CD4-positive, alpha-beta memory T cell (primary cell): ENCODE data around the gene CACNA1C. TPM values are rescaled to one million over a fixed set of nuclear protein-coding genes. Genes with fewer than 3 reads are reported as not detected.

Experiments
- CTCF ChIA-PET: fragments of 350-600 bp; sonication (Branson Sonifier 250); formaldehyde crosslinking; loops from one replicate; lab custom pipeline; 2021; ENCODE audit warnings: inconsistent platforms; ENCODE audit not compliant: partially characterized antibody; lab: Charles Lee
- POLR2A ChIA-PET: fragments of 350-600 bp; sonication (Branson Sonifier 250); formaldehyde crosslinking; loops from one replicate; lab custom pipeline; 2021; ENCODE audit not compliant: partially characterized antibody; lab: Charles Lee
- DNase-seq, 5 donors: peaks; one replicate each; pipeline versions ENCODE4 v3.0.0 to v3.0.0-alpha.2; 2020 to 2022; ENCODE audit warnings: mixed read lengths in 1 of 5
- H3K27ac ChIP-seq: one replicate; pipeline ENCODE4 v1.7.0; 2013; ENCODE audit warnings: low read depth, low read length
- H3K27me3 ChIP-seq: 2 replicates; pipeline ENCODE4 v1.7.0; 2013; ENCODE audit warnings: mild to moderate bottlenecking, low read length, moderate library complexity; ENCODE audit not compliant: insufficient read depth
- H3K36me3 ChIP-seq: 2 replicates; pipeline ENCODE4 v1.7.0; 2013; ENCODE audit warnings: mild to moderate bottlenecking, low read length, moderate library complexity; ENCODE audit not compliant: insufficient read depth
- H3K4me1 ChIP-seq: 2 replicates; pipeline ENCODE4 v1.7.0; 2013; ENCODE audit warnings: mild to moderate bottlenecking, low read length, moderate library complexity; ENCODE audit not compliant: insufficient read depth
- H3K4me3 ChIP-seq, 2 donors: one replicate each; pipeline ENCODE4 v1.7.0; 2013; ENCODE audit warnings: low read length in 2 of 2, mild to moderate bottlenecking in 1 of 2
- H3K9me3 ChIP-seq, 2 donors: one replicate each; pipeline ENCODE4 v1.7.0; 2013; ENCODE audit warnings: low read length in 2 of 2, control low read depth in 1 of 2; ENCODE audit not compliant: control insufficient read depth in 1 of 2
- H3K27ac Mint-ChIP-seq, 7 donors: one replicate each; pipeline ENCODE4 v1.8.0; 2020 to 2021; ENCODE audit warnings: mixed read lengths in 7 of 7, mild to moderate bottlenecking in 6 of 7, inconsistent platforms in 3 of 7, moderate library complexity in 3 of 7
- H3K27me3 Mint-ChIP-seq, 2 donors: one replicate each; pipeline ENCODE4 v1.8.0; 2020 to 2021; ENCODE audit warnings: mixed read lengths in 2 of 2
- H3K36me3 Mint-ChIP-seq, 2 donors: one replicate each; pipeline ENCODE4 v1.8.0; 2020 to 2021; ENCODE audit warnings: mixed read lengths in 2 of 2, inconsistent platforms in 1 of 2, mild to moderate bottlenecking in 1 of 2
- H3K4me1 Mint-ChIP-seq, 4 donors: one replicate each; pipeline ENCODE4 v1.8.0; 2020 to 2021; ENCODE audit warnings: mixed read lengths in 4 of 4, mild to moderate bottlenecking in 1 of 4
- H3K4me3 Mint-ChIP-seq, 8 donors: one replicate each; pipeline ENCODE4 v1.8.0; 2020 to 2021; ENCODE audit warnings: mixed read lengths in 8 of 8, mild to moderate bottlenecking in 7 of 8, moderate library complexity in 6 of 8, inconsistent platforms in 3 of 8
- H3K9me3 Mint-ChIP-seq, 8 donors: one replicate each; pipeline ENCODE4 v1.8.0; 2020 to 2021; ENCODE audit warnings: mixed read lengths in 8 of 8, mild to moderate bottlenecking in 5 of 8, inconsistent platforms in 3 of 8, moderate library complexity in 1 of 8
- intact Hi-C: fragments of 100-400 bp; cut with micrococcal nuclease; formaldehyde crosslinking; loops from one replicate; pipeline ENCODE4 v1.15.1; 2023
- polyA plus RNA-seq, 2 donors: library from polyadenylated mRNA; unstranded; fragments of 300-500 nt; fragmentation: Illumina TruSeq; gene quantifications; one replicate each; pipeline ENCODE4 v1.2.3, GENCODE V29; 2021
- total RNA-seq, 2 experiments: library from RNA; stranded (reverse); gene quantifications; one replicate each; pipeline ENCODE4 v1.2.3, GENCODE V29; 2021

Gene CACNA1C
- total and polyA plus RNA-seq, 4 experiments from 2014 or later: 0.05 to 0.21 (median 0.07) TPM

DNA sequence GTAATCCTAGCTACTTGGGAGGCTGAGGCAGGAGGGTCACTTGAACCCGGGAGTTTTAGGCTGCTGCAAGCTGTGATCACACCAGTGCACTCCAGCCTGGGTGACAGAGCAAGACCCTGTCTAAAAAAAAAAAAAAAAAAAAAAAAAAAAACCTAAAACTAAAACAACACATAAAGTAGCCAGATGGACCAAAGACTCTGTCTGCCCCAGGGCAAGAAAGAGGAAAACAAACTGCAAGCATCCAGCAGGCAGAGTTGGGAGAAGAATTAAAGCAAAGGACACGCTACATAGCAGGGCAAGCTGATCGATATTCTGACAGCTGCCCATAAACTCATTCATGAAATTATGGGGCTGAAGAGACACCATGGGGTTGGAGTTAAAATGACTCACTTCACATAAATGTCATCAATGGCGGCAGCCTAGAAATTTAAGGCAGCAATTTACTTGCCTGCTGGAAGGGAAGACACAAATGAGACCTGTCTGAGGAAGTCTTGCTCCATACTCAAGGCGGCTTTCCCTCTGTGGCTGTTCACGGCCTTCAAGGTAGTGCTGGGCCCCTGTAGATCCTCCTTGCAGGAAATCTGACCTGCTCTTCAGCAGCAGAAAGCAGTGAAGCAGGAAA, 482.9 kb downstream of the CACNA1C start:
- ChIA-PET POLR2A (no interaction called here), CTCF (no interaction called here)
- intact Hi-C loops: no loop called here
- no peak overlapping the region for H3K27ac ChIP-seq
- H3K27me3 ChIP-seq: no peaks in the 10 kb centered on the region
- H3K36me3 ChIP-seq: no peaks in the 10 kb centered on the region
- DNase-seq: no peak
- Mint-ChIP-seq H3K4me1 (no peaks in the 10 kb centered on the region), H3K4me3 (no peak overlapping the region), H3K27me3 (peaks cover 6 to 7% of the 10 kb centered on the region in 2 donors), H3K9me3 (no peaks in the 10 kb centered on the region), H3K27ac (no peak overlapping the region), H3K36me3 (no peaks in the 10 kb centered on the region)
- no peaks in the 10 kb centered on the region for H3K4me1 ChIP-seq
- no peak overlapping the region for H3K4me3 ChIP-seq
- H3K9me3 ChIP-seq: no peaks in the 10 kb centered on the region

DNA sequence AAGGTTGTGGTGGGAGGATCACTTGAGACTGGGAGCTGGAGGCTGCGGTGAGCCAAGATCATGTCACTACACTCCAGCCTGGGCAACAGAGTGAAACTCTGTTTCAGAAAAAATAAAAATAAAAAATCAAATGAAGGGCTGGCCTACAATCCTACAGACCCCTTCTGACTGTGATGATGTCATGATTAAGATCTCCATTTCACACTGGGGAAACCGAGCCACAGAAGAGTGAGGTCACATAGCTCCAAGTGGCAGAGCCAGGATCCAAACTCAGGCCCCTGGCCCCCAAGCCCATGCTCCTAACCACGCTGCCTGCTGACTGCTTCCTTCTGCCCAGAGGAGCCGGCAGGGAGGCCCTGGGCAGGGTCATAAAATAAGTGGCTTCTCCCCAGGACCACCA, 483.9 kb downstream of the CACNA1C start:
- H3K27me3 ChIP-seq: no peaks in the 10 kb centered on the region
- H3K9me3 ChIP-seq: no peaks in the 10 kb centered on the region
- no peak overlapping the region for H3K27ac ChIP-seq
- H3K27ac Mint-ChIP-seq: no peak overlapping the region
- ChIA-PET CTCF (no interaction called here), POLR2A (no interaction called here)
- H3K4me1 Mint-ChIP-seq: no peaks in the 10 kb centered on the region
- H3K4me1 ChIP-seq: no peaks in the 10 kb centered on the region
- H3K36me3 ChIP-seq: no peaks in the 10 kb centered on the region
- peaks cover 3 to 7% of the 10 kb centered on the region in 2 donors for H3K27me3 Mint-ChIP-seq
- no peak overlapping the region for H3K4me3 Mint-ChIP-seq
- no peak for DNase-seq
- no peaks in the 10 kb centered on the region for H3K9me3 Mint-ChIP-seq
- intact Hi-C loops: no loop called here
- no peak overlapping the region for H3K4me3 ChIP-seq
- H3K36me3 Mint-ChIP-seq: no peaks in the 10 kb centered on the region

DNA sequence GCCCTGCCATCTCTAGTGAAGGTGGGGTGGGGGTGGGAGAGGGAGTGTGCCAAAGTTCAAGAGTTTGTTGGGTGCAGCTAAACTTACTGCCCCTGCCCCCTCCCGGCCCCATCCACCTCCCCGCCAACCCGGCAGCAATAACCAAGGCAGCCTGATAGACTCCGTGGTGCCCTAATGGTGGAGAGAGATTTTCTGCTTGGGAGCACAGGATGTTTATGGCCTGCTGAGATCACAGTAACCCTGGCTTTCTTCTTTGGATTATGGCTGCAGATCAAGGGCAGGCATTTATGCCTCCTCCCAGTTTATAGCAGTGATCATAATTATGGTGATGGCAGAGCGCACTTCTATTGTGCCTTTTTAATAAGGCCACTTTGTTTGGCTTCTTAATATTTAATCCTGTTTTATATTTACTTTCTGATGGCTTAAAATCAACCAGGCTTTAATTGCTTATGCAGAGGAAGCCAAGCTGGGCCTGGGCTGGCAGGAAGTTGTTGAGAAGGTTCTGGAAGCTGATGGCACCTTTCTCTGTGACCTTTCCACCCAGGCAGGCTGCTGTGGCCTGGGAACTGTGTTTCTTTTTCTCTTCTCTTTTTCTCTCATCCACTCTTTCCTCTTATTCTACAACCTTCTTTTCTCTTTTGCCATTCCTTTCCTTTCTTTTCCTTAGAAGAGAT, 485.2 kb downstream of the CACNA1C start:
- ChIA-PET CTCF (no interaction called here), POLR2A (no interaction called here)
- no peak overlapping the region for H3K4me3 Mint-ChIP-seq
- Histone ChIP-seq H3K9me3 (no peaks in the 10 kb centered on the region), H3K4me3 (no peak overlapping the region), H3K27me3 (no peaks in the 10 kb centered on the region), H3K27ac (no peak overlapping the region), H3K4me1 (no peaks in the 10 kb centered on the region), H3K36me3 (no peaks in the 10 kb centered on the region)
- no peaks in the 10 kb centered on the region for H3K9me3 Mint-ChIP-seq
- peaks cover 2 to 9% of the 10 kb centered on the region in 2 donors for H3K27me3 Mint-ChIP-seq
- no peaks in the 10 kb centered on the region for H3K4me1 Mint-ChIP-seq
- H3K27ac Mint-ChIP-seq: no peak overlapping the region
- no peak for DNase-seq
- no peaks in the 10 kb centered on the region for H3K36me3 Mint-ChIP-seq
- intact Hi-C loops: no loop called here

DNA sequence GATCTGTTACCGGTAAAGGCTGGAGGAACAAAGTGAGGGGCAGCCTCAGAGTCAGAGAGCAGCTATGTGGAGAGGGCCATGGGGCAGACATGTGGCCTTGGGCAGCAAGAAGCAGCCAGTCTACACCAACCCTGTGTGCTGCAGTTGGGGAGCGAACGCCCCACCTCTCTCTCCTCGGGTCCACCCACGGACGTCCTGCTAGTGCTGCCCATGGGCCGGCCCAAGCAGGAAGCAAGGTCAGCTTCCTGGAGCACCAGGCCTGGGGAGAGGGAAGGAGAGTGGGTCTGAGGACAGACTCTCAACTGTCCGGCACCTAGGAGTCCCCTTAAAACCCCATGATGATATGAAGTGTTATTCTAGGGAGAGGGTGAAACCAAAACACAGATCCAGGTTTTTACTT, 487.2 kb downstream of the CACNA1C start:
- Mint-ChIP-seq H3K27me3 (peaks cover 0 to 8% of the 10 kb centered on the region in 2 donors), H3K36me3 (no peaks in the 10 kb centered on the region), H3K27ac (no peak overlapping the region), H3K4me1 (no peaks in the 10 kb centered on the region), H3K4me3 (no peak overlapping the region), H3K9me3 (no peaks in the 10 kb centered on the region)
- Histone ChIP-seq H3K27ac (no peak overlapping the region), H3K4me1 (no peaks in the 10 kb centered on the region), H3K36me3 (no peaks in the 10 kb centered on the region), H3K9me3 (no peaks in the 10 kb centered on the region), H3K4me3 (no peak overlapping the region), H3K27me3 (no peaks in the 10 kb centered on the region)
- ChIA-PET POLR2A (no interaction called here), CTCF (no interaction called here)
- no peak for DNase-seq
- intact Hi-C loops: no loop called here

DNA sequence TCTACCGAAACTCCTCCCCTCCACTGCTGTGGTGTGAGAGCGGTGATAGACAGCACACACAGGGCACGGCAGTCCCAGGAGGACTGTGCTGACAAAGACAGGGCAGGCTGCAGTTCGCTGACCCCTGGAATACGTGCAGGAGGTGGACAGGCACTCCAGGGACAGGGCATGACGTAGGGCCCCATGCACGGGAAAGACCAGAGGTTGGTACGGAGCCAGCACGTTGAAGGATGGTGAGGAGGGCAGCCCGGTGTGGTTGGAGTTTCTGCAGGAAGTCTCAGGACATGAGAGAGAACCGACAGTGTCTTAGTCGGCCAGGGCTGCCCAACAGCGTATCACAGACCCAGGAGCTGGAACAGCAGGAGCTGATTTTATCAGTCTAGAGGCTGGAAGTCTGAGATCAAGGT, 487.8 kb downstream of the CACNA1C start:
- Mint-ChIP-seq H3K27ac (no peak overlapping the region), H3K27me3 (peaks cover 0 to 8% of the 10 kb centered on the region in 2 donors), H3K4me3 (no peak overlapping the region), H3K4me1 (no peaks in the 10 kb centered on the region), H3K9me3 (no peaks in the 10 kb centered on the region), H3K36me3 (no peaks in the 10 kb centered on the region)
- H3K4me3 ChIP-seq: no peak overlapping the region
- POLR2A ChIA-PET: no interaction called here
- no peaks in the 10 kb centered on the region for H3K9me3 ChIP-seq
- no peaks in the 10 kb centered on the region for H3K4me1 ChIP-seq
- CTCF ChIA-PET: no interaction called here
- H3K27me3 ChIP-seq: no peaks in the 10 kb centered on the region
- intact Hi-C loops: no loop called here
- H3K27ac ChIP-seq: no peak overlapping the region
- H3K36me3 ChIP-seq: no peaks in the 10 kb centered on the region
- no peak for DNase-seq

DNA sequence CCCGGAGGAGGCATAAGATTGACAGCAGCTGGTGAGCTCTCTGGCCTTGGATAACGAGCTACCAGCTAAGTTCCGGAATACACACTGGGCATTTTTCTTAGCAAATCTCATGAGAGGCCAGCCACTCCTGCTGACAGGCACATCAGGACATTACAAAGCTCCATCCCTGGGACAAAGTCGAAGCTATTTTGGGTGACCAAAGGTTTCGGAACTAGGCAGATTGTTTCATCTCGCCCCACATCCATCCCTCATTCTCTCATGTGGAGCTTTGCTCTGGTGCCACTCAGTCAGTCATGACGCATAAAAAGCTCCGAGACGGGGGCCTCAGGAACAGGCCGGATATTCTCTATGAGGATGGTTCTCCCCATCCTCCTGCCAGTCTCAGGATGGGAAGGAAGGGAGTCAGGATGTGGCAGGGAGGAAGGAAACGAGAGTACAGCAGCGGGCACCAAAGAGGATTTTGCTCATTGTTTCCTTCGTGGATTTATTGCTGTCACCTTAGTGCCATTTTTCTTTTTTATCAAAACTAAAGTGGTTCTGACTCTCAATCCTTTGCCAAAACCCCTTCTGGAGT, 488.9 kb downstream of the CACNA1C start:
- Mint-ChIP-seq H3K36me3 (no peaks in the 10 kb centered on the region), H3K27me3 (peaks cover 0 to 8% of the 10 kb centered on the region in 2 donors), H3K27ac (no peak overlapping the region), H3K9me3 (no peaks in the 10 kb centered on the region), H3K4me3 (no peak overlapping the region), H3K4me1 (no peaks in the 10 kb centered on the region)
- Histone ChIP-seq H3K4me3 (no peak overlapping the region), H3K9me3 (no peaks in the 10 kb centered on the region), H3K36me3 (no peaks in the 10 kb centered on the region), H3K27me3 (no peaks in the 10 kb centered on the region), H3K27ac (no peak overlapping the region), H3K4me1 (no peaks in the 10 kb centered on the region)
- ChIA-PET POLR2A (no interaction called here), CTCF (no interaction called here)
- no peak for DNase-seq
- intact Hi-C loops: no loop called here

DNA sequence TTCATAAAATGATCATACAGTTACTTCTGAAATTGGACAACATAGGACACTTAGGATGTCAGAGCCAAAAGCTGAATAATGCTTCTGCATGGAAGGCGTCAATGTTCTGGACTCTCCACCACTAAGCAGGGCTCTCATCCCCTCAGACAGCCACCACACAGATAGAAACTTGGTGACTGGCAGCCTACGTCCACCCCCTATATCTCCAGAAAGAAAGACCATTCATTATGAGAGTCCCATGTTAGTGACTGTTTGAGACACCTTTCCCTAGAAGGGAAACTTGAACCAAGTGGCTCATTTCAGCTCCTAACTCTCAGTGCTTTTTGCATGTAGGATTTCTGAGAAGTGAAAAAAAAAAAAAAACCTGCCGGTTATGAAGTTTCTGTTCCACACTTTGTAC, 491.0 kb downstream of the CACNA1C start:
- H3K27ac Mint-ChIP-seq: no peak overlapping the region
- H3K27ac ChIP-seq: no peak overlapping the region

More for the DNA sequence above, 491.0 kb downstream of the CACNA1C start:
- no peaks in the 10 kb centered on the region for H3K27me3 ChIP-seq
- ChIA-PET POLR2A (no interaction called here), CTCF (interaction anchor here (1.3 kb wide), 1 partner anchor 9 kb away, joined by 4 read pairs; no protein-coding TSS in a partner anchor)
- Mint-ChIP-seq H3K27me3 (peaks cover 0 to 7% of the 10 kb centered on the region in 2 donors), H3K36me3 (no peaks in the 10 kb centered on the region), H3K9me3 (no peaks in the 10 kb centered on the region), H3K4me1 (no peaks in the 10 kb centered on the region), H3K4me3 (no peak overlapping the region)
- no peaks in the 10 kb centered on the region for H3K36me3 ChIP-seq
- intact Hi-C loops: no loop called here
- DNase-seq: no peak
- H3K9me3 ChIP-seq: no peaks in the 10 kb centered on the region
- no peak overlapping the region for H3K4me3 ChIP-seq
- no peaks in the 10 kb centered on the region for H3K4me1 ChIP-seq
